GM19463 (cell line): ENCODE data around the gene DOCK6.

Source experiments
- ATAC-seq: cut with Tn5 transposase; IDR thresholded peaks from one replicate; pipeline ENCODE4 v1.9.1; 2021; ENCODE audit warnings: mild to moderate bottlenecking, moderate library complexity; ENCODE audit not compliant: unreplicated experiment

The DOCK6 gene, protein sequence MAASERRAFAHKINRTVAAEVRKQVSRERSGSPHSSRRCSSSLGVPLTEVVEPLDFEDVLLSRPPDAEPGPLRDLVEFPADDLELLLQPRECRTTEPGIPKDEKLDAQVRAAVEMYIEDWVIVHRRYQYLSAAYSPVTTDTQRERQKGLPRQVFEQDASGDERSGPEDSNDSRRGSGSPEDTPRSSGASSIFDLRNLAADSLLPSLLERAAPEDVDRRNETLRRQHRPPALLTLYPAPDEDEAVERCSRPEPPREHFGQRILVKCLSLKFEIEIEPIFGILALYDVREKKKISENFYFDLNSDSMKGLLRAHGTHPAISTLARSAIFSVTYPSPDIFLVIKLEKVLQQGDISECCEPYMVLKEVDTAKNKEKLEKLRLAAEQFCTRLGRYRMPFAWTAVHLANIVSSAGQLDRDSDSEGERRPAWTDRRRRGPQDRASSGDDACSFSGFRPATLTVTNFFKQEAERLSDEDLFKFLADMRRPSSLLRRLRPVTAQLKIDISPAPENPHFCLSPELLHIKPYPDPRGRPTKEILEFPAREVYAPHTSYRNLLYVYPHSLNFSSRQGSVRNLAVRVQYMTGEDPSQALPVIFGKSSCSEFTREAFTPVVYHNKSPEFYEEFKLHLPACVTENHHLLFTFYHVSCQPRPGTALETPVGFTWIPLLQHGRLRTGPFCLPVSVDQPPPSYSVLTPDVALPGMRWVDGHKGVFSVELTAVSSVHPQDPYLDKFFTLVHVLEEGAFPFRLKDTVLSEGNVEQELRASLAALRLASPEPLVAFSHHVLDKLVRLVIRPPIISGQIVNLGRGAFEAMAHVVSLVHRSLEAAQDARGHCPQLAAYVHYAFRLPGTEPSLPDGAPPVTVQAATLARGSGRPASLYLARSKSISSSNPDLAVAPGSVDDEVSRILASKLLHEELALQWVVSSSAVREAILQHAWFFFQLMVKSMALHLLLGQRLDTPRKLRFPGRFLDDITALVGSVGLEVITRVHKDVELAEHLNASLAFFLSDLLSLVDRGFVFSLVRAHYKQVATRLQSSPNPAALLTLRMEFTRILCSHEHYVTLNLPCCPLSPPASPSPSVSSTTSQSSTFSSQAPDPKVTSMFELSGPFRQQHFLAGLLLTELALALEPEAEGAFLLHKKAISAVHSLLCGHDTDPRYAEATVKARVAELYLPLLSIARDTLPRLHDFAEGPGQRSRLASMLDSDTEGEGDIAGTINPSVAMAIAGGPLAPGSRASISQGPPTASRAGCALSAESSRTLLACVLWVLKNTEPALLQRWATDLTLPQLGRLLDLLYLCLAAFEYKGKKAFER (N-terminal part only)

DNA sequence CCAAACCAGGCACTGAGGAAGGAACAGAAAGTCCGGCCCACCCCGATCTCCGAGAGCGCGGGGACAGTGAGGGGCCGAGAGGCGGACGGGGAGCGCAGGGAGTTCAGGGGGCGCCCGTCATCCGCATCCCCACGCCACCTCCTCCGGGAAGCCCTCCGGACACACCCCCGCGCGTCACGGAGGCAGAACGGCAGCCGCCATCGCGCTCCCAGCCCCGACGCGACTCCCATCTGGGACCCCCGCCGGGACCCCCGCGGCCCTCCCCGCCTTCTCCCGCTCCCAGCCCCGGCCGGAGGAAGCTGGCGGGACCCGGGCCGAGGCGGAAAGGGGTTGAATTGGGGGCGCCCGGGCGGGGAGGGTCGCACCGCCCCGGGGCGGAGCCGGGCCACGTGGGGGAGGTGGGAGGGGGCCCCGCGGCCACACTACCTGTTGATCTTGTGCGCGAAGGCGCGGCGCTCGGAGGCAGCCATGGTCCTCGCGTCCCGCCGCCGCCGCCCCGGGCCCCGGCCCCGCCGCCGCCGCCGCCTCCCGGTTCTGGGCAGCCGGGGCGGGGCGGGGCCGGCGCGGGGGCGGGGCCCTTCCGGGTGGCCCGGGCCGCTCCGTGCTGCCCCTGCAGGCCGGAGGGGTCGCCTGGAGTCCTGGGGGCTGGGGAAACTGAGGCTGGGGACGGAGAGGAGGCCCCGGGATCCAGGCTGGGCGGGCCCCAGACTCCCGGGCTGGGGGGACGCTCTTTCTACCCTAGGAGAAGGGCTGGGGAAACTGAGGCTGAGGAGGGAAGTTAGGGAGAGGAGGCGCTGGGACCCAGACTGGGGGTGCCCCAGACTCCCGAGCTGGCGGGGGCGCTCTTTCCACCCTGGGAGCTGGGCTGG is at the start of gene DOCK6:
TSS of gene DOCK6 (minus strand) at position 554 of the 869 bp plus-strand sequence. CDS start at position 470, 84 bp downstream.
- no peak for ATAC-seq

- ATAC-seq = no peak
These were observed 44.0 kb upstream of the DOCK6 start for GRCh38 chr19:11306337-11306736.

DNA sequence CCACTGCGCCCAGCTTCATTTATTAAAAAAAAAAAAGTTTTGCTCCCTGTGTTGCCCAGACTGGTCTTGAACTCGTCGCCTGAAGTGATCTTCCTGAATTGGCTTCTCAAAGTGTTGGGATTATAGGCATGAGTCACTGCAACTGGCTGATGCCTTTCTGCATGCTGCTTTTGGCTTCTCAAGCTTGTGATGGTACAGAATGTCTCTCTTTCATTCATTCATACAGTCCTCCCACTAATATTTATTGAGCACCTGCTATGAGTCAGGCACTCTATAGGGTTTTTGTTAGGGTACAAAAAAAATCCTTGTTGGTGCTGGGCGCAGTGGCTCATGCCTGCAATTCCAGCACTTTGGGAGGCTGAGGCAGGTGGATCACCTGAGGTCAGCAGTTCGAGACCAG is 42.6 kb upstream of the DOCK6 start:
- ATAC-seq = no peak

DNA sequence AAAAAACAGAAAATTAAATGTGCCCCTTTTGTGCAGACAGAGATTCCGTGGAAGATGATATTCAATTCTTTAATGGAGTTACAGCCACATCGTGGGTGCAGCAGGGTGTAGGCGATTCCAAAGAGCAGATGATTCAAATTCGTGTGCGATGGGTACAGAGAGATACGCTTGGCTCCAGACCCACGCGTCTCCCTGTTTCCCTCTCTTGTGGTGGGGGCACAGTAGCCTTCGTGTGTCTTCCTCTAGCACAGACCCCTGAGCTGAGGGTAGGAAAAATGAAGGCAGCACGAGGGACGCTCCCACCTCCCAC is 38.4 kb upstream of the DOCK6 start:
- ATAC-seq = no peak

GRCh38 chr19:11299946-11300810 is 37.9 kb upstream of the DOCK6 start:
- no peak for ATAC-seq

GRCh38 chr19:11296264-11296663 is 33.9 kb upstream of the DOCK6 start:
- no peak for ATAC-seq

- ATAC-seq = no peak
These were observed 33.4 kb upstream of the DOCK6 start, which contains the start of gene TSPAN16 for GRCh38 chr19:11295665-11296245. TSPAN16 (plus strand) TSS chr19:11296160; CDS start chr19:11296298, 138 bp downstream.

DNA sequence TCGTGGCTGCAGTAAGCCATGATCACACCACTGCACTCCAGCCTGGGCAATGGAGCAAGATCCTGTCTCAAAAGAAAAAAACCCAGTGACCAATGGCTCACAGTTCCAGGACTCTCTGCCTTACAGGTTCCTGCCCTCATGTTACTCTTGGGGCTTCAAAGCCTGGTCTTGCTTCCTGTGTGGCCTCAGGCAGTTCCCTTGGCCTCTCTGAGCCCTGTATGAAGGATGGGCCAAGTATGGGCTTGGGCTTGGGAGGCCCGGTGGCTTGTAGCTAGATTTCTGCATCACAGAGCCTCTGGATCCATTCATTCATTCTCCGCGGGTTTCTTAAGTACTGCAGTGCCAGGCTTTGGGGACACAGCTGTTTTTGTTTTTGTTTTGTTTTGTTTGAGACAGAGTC is 32.9 kb upstream of the DOCK6 start:
- ATAC-seq = no peak

DNA sequence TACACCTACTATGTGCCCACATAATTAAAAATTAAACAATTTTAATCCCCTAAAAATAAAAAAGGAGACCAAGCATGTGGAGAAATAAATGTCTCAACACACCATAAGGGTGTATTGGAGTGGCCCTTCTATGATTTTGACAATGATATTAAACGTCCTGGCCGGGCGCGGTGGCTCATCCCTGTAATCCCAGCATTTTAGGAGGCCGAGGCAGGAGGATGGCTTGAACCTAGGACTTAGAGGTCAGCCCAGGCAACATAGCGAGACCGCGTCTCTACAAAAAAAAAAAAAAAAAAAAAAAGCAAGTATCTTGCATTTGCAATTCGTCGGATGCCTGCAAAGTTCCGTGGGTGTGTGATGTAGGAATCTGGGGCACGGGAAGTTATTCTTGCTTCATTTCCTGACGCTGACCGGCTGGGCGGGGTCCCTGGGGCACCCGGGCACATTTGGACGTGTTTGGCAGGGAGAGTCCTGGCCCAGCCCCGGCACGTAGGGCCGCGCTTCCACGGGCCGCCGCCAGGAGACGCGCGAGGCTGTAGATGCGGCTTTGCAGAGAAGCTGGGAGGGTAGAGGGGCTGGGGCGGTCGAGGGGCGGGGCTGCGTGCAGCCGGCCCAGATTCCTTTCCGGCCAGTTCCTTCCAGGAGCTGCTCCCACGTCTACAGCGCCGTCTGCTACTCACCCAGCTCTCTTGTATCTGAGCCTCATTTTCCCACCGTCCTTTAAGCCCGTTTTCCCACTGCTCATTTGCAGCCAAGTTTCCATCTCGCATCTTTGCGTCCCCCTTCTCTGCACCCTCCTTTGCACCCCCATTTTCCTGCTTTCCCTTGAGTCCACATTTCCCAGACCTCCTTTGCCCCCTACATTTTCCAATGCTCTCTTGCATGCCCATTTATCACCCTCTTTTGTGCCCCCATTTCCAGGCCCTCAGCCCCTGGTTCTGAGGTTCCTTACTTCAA is 31.4 kb upstream of the DOCK6 start:
- no peak for ATAC-seq

GRCh38 chr19:11291991-11292390 is 29.7 kb upstream of the DOCK6 start:
- no peak for ATAC-seq

GRCh38 chr19:11291415-11291814 is 29.1 kb upstream of the DOCK6 start:
- ATAC-seq = no peak

DNA sequence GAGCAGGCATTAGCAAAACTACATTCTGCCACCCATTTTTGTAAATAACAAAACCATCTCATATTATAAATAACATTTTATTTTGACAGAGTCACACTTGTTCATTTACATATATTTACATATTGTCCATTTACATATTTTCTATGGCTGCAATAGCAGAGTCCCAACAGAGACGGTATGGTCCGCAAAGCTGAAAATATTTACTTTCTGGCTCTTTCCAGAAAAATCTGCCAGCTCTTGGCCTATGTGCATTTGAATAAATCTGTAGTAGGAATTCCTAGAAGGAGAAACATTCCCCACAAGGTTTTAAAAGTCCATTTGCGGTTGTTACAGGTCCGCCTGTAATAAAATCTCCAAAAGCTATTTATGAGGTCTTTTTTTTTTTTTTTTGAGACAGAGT is 27.9 kb upstream of the DOCK6 start:
- ATAC-seq = no peak

- ATAC-seq = no peak
These were observed 26.0 kb upstream of the DOCK6 start for GRCh38 chr19:11288349-11288748.

- no peak for ATAC-seq
These were observed 24.1 kb upstream of the DOCK6 start for GRCh38 chr19:11286312-11286974.

GRCh38 chr19:11284515-11284914 is 22.2 kb upstream of the DOCK6 start:
- ATAC-seq = no peak

DNA sequence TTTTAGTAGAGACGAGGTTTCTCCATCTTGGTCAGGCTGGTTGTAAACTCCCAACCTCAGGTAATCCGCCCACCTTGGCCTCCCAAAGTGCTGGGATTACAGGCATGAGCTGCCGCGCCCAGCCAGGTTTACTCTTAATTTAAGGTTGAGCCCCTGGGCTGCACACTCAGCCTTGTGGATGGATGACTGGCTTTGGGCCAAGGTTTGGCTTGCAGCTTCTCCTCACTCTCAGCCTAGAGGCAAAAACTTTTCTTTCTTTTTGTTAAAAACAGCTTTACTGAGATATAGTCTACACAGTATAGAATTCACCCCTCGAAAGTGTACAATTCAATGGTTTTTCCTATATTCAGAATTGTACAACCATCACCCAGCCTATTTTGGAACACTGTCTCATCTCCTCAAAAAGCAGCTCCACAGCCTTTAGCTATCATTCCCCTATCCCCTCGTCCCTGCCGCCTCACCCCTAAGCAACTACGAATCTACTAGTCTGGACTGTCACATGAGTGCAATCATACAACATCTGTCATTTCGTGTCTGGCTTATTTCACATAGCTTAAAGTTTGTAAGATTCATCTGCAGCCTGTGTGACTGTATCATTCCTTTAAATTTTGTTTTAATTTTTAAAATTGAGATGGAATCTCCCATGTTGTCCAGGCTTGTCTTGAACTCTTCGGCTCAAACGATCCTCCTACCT is 19.2 kb upstream of the DOCK6 start:
- no peak for ATAC-seq
